GM19193 (cell line): ENCODE measurements around the gene CCDC121.

ENCODE experiments used
- POLR2A ChIP-seq: IDR thresholded peaks from 4 replicates; pipeline ENCODE4 v1.6.1; 2011; ENCODE audit not compliant: insufficient read depth, insufficient read length; ENCODE audit errors: extremely low read depth

CCDC121 gene

GRCh38 chr2:27647737-27648136 lies 18.9 kb upstream of the CCDC121 start:
- TF ChIP-seq POLR2A: no peak

- TF ChIP-seq POLR2A: no peak
Measured at GRCh38 chr2:27647289-27647688, 18.5 kb upstream of the CCDC121 start.

- TF ChIP-seq POLR2A: no peak
Measured at GRCh38 chr2:27645197-27645596, 16.4 kb upstream of the CCDC121 start.

GRCh38 chr2:27640722-27641245 lies 12.0 kb upstream of the CCDC121 start:
- no peak for TF ChIP-seq POLR2A

GRCh38 chr2:27638709-27639108 lies 9.9 kb upstream of the CCDC121 start:
- TF ChIP-seq POLR2A: no peak

- no peak for TF ChIP-seq POLR2A
Measured at GRCh38 chr2:27638037-27638637, 9.3 kb upstream of the CCDC121 start.

GRCh38 chr2:27636766-27637165 lies 8.0 kb upstream of the CCDC121 start:
- TF ChIP-seq POLR2A: no peak

- no peak for TF ChIP-seq POLR2A
Measured at GRCh38 chr2:27634291-27634690, 5.5 kb upstream of the CCDC121 start.

GRCh38 chr2:27627963-27628766 lies 647 bp downstream of the CCDC121 start:
- TF ChIP-seq POLR2A: no peak

- no peak for TF ChIP-seq POLR2A
Measured at GRCh38 chr2:27624943-27625342, 3.9 kb downstream of the CCDC121 start.

GRCh38 chr2:27622921-27623384 lies 5.9 kb downstream of the CCDC121 start:
- TF ChIP-seq POLR2A: no peak

- no peak for TF ChIP-seq POLR2A
Measured at GRCh38 chr2:27621524-27621923, 7.3 kb downstream of the CCDC121 start.

- TF ChIP-seq POLR2A: no peak
Measured at GRCh38 chr2:27615316-27615715, 13.5 kb downstream of the CCDC121 start.

- TF ChIP-seq POLR2A: no peak
Measured at GRCh38 chr2:27613985-27614384, 14.8 kb downstream of the CCDC121 start.

- TF ChIP-seq POLR2A: no peak
Measured at GRCh38 chr2:27606611-27607010, 22.2 kb downstream of the CCDC121 start.

GRCh38 chr2:27596627-27597026 lies 32.2 kb downstream of the CCDC121 start:
- no peak for TF ChIP-seq POLR2A

- no peak for TF ChIP-seq POLR2A
Measured at GRCh38 chr2:27593240-27593639, 35.6 kb downstream of the CCDC121 start.

GRCh38 chr2:27591745-27592144 lies 37.1 kb downstream of the CCDC121 start:
- TF ChIP-seq POLR2A: no peak
